Activated CD8-positive, alpha-beta memory T cell treated with anti-CD3 and anti-CD28 coated beads, Interleukin-2, amount 50 U/mL, for 48 hours (primary cell): ENCODE data around the gene AFAP1.

Experiments
- DNase-seq: peaks from one replicate; pipeline ENCODE4 v3.0.0-alpha.2; 2020

AFAP1 gene

DNA sequence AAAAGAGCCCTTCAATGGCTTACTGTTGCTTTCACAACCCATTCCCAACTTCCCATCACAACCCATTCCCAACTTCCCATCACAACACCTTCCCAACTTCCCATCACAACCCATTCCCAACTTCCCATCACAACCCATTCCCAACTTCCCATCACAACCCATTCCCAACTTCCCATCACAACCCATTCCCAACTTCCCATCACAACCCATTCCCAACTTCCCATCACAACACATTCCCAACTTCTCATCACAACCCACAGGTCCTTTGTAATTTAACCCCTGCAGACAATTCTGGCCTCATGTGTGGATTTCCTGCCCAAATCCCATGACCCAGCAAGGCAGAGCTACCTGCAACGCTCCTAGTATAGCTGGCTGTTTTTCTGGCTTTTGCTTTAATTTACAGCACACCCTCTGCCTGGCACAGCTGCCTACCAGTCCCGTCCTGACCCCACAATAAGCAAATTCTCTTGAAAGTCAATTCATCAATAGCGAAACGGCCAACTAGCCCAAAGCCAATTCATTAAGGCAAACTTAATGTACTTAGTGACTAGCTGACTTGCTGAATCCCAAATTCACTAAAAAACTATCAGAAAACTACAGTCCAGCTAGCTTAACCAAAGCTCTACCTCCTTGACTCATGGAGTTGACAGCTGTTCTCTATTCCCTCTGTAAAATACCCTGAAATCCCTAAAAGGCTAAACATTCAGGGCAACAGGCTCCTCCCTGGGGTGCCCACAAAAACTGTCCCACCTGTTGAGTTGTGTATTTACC lies 75.6 kb downstream of the AFAP1 start:
- no peak for DNase-seq

DNA sequence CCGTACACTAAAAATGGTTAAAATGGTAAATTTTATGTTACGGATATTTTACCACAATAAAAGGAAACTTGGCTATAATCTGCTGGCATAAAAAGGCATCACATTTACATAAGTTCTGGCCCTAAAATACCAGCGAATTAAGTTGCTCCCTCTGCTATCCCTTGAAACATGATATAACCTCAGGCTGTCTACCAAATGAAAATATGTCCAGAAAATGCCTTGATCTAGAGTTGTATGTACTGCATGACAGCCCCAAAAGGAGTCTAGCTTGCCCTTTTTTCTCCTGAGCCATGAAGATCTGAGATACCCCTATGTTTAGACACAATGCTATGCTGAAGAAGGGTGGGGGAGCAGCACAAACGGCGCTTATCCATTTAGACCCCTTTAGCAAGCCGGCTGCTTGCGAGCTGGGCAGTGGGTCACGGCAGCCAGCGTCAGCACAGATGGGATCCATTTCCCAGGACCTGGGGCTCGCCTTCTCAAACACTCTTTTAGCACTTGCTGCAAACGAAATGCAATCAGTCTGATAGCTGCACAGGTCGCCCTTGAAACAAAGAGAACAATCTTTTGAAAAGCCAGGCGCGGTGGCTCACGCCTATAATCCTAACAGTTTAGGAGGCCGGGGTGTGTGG lies 77.0 kb downstream of the AFAP1 start:
- DNase-seq = no peak

DNA sequence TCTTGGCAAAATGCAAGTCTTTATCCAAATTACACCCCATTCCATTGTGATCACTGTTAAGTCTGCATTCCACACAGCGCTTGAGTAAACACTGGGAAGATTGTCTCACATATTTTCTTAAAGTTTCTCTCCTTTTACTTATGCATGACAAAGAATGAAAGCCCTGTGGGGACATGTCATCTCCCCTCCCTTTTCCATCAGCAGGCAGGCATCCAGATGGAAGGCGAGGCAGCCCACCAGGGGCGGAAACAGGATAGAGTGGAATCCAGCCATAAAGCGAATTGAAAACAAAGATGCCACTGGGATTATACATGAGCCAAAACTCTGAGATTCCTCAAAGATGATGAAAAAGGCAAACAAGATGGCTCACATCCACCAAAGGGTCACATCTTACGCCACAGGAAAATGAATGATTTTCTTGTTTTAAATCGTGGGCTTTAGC lies 78.2 kb downstream of the AFAP1 start:
- DNase-seq = no peak

DNA sequence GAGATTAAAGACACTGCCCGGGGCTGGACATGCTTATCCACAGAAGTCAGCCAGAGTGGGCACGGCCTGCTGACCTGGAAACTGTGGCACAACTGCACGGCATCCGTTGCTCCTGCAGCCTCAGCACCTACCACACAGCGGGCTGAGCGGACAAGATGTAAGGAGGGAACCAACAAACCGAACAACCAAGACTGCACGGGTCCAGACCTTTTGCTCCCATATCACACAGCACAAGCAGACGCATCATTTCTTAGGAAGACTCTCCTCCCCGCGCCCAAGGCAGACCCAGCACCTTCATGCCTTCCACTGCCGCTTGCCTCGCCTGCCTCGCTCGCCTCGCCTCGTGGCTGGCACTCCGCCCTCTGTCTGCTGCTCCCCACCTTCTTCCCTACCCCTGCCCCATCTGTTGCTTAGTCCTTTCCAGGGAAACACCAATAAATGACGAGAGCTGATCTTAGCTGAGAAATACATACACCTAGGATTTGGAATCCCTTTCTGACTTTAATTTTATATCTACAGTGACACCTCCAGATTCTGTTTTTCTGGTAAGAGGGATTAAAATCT lies 79.0 kb downstream of the AFAP1 start:
- no peak for DNase-seq

DNA sequence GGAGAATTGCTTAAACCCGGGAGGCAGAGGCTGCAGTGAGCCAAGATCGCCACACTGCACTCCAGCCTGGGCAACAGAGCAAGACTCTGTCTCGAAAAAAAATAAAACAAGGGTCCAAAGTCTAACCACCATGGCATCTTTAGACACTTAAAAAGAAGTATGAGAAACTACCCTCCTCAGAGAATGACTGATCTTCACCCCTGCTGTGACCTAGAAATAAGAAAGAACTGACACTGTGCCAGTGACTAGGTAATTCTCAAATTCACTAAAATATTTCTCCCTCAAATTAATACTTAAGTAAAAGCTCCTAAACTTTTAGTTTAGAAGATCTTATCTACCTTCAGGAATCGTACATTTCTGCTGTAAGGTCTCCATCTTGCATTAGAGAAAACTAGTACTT lies 80.3 kb downstream of the AFAP1 start:
- DNase-seq = no peak

DNA sequence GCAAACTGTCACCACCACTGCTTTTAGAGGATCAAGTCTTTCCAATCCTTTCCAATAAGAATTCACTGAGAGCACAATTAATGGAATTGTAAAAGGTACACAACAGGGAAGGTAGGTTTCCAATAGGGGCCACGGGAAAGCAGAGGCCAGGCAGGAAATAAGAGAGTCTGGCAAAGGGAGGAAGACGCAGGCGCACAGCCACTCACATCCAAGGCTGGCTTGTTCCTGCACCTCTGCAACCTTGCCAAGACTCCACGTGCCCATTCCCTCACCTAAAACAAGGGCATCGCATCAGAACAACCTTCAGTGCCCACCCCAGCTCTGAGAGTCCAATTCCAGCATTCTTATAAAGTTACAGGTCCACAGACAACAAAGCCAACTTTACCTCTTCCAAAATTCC lies 81.2 kb downstream of the AFAP1 start:
- DNase-seq = no peak

DNA sequence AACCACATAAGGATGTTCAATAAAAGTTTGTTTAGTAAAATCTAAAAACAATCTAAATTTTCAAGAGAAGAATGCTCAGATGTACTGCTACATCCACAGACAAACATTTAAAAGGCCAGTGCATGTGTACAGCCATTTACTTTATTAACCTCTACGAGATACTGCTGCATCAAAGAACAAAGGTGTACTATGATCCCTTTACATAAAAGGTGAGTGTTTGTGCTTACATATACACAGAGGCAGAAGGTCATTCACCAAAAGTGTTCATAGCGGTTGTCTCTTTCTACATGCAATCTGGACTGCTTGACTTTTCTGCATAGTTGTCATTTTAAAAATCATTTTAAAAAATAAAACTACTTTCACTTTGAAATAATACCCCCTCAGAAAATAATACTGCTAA lies 81.7 kb downstream of the AFAP1 start:
- no peak for DNase-seq

DNA sequence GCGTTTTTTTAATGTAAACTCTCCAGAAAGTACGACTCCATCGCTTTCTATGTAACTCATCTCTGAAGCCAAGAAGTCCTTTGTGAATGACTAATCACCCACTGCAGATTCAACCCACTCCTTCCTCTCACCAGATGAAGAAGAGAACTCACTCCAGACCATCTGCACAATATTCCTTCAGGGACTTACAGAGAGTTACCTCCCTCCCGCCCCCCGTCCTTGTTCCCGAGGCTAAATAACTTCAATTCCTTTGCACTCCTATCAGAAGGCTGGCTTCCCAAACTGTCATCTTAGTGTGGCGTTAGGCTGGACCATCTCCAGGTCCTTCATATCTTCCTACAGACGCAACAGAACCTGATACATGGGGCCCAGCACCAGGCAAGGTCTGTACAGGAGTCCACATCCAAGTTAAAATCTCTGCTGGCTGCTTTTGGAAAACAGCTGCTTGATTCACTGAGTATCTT lies 82.4 kb downstream of the AFAP1 start:
- no peak for DNase-seq

DNA sequence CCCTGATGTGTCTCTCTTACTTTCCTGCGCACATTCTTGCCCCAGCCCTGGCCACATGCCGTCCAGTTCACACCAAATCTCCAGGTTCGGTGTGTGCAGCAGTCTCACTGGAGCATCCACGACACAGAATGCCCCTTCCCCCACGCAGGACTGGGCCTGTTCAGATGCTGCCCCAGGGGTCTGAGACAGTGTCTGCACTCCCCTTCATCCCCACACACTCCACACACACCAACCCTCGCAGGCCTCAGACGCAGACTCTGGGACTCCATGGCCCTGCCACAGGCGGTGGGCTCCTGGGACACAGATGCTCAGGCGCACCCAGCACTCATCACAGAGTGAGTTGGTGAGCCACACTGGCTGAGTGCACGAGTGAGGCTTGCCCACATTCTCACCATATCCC lies 83.9 kb downstream of the AFAP1 start:
- no peak for DNase-seq

DNA sequence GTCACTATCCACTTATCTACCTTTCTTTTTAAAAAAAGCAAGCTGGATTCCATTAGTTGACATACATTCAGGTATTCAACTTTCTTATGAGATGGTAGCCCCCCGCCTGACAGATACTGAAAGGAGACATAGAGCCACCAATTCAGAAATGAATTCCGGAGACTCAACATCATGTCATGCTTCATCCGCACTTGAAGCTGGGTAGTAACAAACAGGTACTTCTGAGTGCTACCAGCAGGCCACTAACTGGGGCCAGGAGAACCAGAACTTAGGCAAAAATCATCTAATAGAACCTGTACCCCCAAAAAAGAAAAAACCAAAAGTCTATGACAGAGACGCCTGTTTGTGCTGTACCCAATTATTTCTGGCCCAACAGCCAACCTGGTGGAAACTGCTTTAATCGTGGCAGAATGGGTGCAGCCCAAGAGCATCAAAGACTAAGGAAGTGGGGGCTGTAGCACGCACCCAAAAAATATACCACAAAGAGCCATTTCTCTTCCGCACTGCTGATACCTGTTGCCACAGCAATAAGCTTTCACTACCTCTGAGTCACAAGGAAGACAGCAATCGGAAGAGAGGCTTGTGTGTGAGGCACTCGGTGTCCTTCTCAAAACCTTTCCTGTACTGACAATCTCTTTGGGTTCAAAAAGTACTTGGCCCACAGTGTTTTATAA lies 84.8 kb downstream of the AFAP1 start:
- DNase-seq = no peak

DNA sequence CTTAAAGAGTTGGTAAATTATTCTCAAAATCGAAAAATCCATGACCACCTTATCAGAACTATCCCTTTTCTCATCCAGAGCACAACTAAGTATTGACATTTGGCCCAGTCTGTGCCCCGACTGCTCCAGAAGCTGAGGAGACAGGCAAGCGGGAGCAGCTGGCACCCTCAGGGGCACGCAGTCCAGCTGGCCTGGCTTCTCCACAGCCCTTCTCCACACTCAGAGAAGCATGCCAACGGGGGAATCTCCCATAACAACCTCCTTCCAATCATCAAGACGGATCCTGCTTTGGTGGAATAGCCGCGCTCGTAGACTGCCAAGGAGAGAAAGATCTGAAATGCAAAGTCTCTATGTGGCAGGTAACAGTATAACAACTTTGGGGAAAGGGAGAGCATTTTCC lies 85.4 kb downstream of the AFAP1 start:
- no peak for DNase-seq

DNA sequence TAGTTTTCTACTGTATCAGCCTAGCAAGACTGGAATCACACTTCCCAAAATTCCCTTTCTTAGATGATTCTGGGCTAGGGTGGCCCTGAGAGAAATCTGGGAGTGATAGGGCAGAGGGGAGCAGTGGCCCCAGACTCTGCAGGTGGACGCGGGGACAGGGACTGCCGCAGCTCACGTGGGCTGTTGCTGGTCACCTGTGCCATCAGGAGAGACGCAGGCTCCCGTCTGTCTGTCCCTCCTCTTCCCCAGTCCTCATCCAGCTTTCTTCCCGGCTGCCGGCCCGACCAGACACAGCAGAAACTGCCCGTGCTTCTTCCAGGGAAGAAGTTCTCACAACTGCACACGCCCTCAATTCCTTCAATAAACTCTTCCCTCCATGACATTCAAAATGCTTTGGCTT lies 86.4 kb downstream of the AFAP1 start:
- DNase-seq = no peak

DNA sequence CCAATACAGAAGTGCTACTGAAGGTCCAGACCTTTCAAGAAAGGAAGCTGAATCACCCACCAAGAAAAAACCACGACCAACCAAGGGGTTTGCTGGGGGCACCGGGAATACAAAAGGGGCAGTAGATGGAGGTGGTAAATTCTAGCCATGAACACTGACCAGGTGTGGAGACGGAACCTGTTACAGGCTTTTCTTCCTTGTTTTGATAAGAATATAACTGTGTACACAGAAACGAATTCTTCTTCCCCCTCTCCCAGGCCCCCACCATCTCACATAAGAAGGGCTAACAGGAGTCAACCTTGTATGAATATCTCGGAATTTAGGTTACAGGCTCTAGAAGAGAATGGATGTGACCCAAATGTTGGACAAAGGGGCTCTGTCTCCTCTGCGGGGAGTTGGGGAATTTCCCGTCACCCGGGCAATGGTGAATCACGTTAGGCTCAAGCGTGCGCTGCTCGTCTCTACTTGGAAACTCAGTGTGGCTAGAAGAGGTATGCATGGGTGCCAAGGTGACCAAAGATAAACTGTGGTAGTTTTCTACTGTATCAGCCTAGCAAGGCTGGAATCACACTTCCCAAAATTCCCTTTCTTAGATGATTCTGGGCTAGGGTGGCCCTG lies 87.0 kb downstream of the AFAP1 start:
- DNase-seq = no peak

DNA sequence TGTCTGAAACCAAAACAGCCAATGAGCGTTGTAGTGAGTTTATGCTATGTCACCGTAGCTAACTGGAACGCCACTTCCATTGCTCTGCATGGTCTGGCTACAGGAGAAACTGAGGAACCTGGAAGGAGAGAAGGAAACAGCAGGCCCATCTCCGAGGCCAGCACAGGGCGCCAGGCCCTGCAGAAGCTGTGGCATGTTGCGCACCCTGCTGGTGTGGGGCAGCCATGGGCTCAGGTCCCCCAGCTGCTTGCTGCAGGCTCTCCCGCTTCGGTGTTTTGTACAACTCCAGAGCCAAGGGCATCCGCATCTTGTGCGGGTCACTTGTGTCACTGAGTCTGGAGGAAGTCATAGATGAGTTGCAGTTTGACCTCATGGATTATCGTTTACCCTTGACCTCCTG lies 89.2 kb downstream of the AFAP1 start:
- no peak for DNase-seq

DNA sequence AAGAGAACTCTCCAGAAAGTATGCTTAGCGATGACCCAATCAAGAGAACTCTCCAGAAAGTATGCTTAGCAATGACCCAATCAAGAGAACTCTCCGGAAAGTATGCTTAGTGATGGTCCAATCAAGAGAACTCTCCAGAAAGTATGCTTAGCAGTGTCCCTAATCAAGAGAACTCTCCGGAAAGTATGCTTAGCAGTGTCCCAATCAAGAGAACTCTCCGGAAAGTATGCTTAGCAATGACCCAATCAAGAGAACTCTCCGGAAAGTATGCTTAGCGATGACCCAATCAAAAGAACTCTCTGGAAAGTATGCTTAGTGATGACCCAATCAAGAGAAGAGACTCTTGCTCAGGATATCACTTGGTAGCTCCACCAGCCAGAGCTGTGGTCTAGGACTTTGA lies 92.5 kb downstream of the AFAP1 start:
- no peak for DNase-seq

DNA sequence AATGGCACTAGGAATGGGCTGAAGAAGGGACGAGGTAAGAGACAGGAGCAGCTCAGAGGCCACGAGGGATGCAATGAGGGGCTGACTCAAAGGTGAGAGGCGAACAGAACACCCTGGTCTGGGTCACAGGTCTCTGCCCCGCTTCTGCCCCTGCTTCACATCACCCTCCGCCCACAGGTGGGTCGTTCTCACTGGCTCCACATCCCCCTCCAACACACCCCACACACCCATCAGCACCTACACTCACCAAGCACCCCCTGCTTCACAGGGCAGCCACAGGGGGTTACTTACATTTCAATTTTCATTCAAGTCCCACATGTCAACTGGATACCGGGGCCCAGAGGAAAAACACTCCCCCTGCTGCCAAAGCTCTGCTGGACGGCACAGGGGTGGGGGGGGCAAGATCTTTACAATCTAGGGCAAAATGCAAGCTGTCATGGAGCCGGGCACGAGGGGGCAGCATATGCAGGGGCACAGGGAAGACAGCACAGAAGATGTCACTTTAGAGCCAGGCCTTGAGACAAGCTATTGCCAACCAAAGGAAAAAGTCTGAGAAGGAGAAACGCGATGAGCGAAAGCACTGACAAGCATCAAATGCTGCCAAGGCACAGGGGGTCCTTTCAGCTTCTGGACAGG lies 94.0 kb downstream of the AFAP1 start:
- no peak for DNase-seq

DNA sequence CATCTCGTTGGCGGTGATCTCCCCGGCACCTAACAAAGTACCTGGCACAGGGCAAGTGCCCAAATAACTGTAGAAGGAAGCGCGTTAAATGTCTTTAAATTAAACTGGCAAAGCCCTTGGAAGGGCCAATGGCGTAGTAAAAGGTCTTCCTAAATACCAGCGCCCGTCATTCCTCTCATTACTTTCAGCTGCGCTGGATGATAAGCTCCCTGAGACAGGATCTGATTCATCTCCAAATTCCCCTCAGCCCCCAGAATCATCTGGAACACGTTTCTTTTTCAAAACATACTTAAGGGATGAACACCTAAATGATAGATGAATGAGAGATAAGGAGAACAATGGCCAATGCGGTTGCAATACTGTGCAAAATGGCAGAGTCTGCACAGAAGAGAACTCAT lies 95.1 kb downstream of the AFAP1 start:
- no peak for DNase-seq

DNA sequence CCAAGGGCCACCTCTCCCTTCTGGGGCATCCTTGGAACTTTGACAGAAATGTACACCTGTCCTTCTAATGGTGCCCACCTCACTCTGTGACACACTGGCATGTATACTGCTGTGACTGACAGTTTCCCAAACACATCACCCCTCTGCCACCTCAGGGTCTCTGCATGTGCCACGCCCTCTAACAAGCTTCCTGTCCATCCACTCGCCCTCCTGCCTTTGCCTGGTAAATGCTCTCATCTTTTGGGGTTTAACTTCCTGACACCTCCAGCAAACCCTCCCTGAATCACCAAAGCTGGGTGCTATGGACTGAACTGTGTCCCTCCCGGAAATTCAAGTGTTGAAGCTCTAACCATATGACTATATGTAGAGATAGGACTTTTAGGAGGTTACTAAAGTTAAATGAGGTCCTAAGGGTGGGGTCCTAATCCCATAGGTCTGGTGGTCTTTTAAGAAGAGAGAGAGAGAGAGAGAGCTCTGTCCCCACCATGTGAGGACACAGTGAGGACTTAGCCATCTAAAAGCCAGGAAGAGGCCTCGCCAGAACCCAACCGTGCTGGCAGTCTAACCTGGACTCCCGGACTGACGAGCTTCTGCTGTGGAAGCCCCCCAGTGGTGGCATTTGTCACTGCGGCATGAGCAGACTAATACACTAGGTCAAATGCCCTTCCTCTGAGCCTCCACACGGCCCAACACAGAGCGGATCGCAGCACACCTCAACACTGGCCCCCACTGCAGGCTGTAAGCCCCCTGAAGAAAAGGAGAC lies 95.6 kb downstream of the AFAP1 start:
- DNase-seq = peak; percentile 87

DNA sequence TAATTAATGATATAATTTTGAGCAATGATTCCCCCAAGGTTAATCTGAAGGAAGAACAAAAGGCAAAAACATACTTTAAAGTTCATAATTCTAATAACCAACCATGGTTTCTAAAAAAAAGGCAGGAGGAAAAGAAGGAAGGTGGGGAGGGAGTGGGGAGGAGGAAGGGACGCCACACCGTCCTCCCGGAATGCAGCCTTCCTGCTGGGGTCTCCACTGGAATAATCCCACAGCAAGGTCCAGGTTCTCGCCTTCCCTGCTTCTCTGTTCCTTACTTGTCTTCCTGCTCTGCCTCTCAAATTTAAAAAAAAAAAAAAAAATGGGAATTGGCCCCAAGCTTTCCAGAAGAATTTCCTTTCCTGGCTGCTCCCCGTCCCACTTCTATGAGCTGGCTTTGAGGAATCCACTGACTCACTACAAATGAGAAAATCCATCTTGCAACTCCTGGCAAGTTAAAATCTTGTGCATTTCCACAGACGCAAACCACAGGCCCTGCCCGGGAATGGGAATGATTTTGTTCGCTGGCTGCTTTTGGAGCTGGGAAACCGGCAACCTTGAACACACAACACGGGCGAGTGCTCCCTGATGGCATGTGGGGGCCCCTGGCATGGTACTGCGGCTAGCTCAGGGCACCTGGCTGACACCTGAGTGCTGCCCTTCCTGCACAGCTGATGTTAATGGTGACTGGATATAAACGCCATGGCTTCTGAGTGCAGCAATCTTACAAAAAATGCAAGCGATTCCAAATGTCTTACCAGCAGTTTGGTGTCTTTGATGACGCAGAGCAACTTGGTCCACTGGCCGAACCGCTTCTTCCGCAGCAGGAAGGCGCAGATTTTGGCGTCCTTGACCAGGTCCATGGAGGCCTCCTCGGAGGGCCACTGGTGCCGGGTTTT lies 97.0 kb downstream of the AFAP1 start:
- no peak for DNase-seq

DNA sequence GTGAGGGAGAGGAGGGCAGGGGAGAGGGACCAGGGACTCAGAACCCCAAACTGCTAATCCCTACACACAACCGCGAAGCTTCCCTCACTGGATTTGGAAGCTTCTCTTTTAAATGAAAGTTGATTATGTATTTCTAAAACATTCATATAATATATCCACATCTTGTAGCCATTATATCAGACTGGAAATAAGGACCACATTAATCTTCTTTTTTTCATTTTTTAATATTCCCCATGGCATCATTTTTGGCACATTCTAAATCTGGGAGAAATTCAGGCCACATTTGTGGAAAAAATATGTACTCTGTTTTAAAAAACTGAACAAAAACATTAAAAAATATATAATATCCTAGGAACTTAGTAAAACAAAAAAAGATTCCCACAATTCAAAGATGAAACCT lies 97.8 kb downstream of the AFAP1 start:
- no peak for DNase-seq

DNA sequence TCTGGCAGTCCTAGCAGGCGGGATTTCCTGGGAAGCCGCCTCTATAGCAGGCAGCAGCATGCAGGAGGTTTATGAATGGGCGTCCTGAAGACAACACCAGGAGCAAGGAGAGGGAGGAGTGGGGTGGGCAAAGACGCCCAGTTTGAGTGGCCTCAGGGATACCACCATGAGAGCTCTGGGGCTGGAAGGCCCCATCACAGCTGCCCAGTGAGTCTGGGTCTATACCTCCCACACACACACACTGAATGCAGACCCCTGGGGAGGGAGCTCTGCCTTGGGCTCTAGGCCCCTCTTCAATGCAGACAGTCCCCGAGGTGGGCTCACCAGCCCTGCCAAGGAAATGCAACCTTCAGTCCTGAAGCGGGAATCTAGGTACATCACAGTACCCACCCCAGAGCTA lies 98.6 kb downstream of the AFAP1 start:
- no peak for DNase-seq
